A673 (cell line): ENCODE measurements around the gene ACSF3.

Source experiments
- CTCF ChIP-seq: fragments of 300-800, 200-600 bp; sonication (generic); conservative IDR thresholded peaks from 2 replicates; pipeline ENCODE4 v1.5.1; 2017; ENCODE audit warnings: low read depth, mild to moderate bottlenecking, antibody characterized with exemption, low read length, moderate library complexity, mixed read lengths
- EZH2 ChIP-seq: fragments of 200-600 bp; sonication (generic); IDR thresholded peaks from 2 replicates; pipeline ENCODE4 v1.6.1; 2017; ENCODE audit warnings: borderline replicate concordance, low read depth, mild to moderate bottlenecking, mixed read lengths, antibody characterized with exemption, low read length; ENCODE audit not compliant: poor library complexity, severe bottlenecking

GRCh38 chr16:89194340-89195311 lies 101.0 kb downstream of the ACSF3 start:
- TF ChIP-seq CTCF: no peak
- TF ChIP-seq EZH2: no peak
